ENCODE results near the gene COL4A6.
"Not testable (repeated sequence)": the region's sequence is repeated elsewhere in the genome, so short reads cannot be mapped to it uniquely, and the experiment has no call there.

The COL4A6 gene

DNA sequence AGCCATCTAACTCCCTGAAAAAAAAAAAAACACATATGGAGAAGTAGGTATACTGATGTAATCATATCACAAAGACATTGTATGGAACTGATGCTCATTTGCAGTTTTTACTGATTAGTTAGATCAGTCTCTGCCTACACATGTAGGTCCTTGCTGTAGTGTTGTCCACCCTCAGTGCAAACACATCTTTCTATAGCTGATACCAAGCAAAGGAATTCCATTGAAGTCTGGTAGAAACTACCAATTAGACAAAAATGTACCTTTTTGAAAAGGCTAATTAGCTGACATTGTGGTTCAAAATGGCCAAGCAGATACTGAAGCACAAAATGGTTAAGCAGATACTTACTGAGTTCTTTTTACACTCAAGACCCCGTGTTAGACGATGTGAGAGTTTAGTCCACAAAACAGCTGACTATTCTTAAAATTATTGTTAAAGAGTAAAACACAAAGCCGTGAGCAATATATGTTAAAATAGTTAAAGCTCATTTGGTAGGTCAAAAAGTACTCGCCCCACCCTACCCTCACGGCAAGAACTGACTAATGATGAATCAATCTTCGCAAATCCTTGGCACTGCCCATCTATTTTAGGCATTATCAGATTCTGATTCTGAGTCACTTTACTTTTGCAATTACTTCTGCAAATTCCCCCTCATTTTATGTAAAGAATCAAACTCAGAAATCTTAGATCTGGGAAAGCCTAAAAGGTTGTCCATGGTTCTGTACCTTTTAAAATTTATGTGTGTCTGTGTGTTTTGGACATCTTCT, 40.4 kb downstream of the COL4A6 start:
- H3K4me3 ChIP-seq (ENCODE audit: low read depth, low read length), result no peak overlapping the region
- H3K4me1 ChIP-seq, result no peaks in the 10 kb centered on the region

DNA sequence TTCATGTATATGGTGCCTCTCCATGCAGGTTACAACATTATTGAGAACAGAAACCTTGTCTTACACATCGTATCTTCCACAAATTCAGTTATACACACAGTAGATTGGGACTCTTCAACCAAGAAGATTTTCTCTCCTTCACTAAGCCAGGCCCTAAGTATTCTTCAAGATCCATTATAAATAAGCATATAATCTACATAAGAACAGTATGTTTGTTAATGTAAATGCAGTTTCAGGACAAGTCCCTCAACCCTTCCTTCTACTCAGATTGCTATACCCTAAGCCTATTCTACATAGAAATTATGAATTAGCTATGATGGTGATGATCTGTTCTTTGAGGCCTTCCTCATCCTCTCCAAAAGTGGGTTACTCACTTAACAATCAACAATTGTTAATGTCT, 41.2 kb downstream of the COL4A6 start:
- DNase-seq, result no peak
- Histone ChIP-seq H3K4me3 (ENCODE audit: low read depth, low read length) (no peak overlapping the region), H3K27me3 (no peaks in the 10 kb centered on the region), H3K4me1 (no peaks in the 10 kb centered on the region), H3K36me3 (no peaks in the 10 kb centered on the region), H3K9me3 (no peaks in the 10 kb centered on the region)
- TF ChIP-seq, protein P1, sequence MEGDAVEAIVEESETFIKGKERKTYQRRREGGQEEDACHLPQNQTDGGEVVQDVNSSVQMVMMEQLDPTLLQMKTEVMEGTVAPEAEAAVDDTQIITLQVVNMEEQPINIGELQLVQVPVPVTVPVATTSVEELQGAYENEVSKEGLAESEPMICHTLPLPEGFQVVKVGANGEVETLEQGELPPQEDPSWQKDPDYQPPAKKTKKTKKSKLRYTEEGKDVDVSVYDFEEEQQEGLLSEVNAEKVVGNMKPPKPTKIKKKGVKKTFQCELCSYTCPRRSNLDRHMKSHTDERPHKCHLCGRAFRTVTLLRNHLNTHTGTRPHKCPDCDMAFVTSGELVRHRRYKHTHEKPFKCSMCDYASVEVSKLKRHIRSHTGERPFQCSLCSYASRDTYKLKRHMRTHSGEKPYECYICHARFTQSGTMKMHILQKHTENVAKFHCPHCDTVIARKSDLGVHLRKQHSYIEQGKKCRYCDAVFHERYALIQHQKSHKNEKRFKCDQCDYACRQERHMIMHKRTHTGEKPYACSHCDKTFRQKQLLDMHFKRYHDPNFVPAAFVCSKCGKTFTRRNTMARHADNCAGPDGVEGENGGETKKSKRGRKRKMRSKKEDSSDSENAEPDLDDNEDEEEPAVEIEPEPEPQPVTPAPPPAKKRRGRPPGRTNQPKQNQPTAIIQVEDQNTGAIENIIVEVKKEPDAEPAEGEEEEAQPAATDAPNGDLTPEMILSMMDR (IDR thresholded peaks at IDR 0.05; ENCODE audit: low read depth, low read length), result no peak

More for the DNA sequence above, 40.4 kb downstream of the COL4A6 start:
- no peaks in the 10 kb centered on the region for H3K27me3 ChIP-seq
- no peaks in the 10 kb centered on the region for H3K36me3 ChIP-seq
- TF ChIP-seq, protein P1 (IDR thresholded peaks at IDR 0.05; ENCODE audit: low read depth, low read length), result no peak
- no peaks in the 10 kb centered on the region for H3K9me3 ChIP-seq
- DNase-seq, result no peak

DNA sequence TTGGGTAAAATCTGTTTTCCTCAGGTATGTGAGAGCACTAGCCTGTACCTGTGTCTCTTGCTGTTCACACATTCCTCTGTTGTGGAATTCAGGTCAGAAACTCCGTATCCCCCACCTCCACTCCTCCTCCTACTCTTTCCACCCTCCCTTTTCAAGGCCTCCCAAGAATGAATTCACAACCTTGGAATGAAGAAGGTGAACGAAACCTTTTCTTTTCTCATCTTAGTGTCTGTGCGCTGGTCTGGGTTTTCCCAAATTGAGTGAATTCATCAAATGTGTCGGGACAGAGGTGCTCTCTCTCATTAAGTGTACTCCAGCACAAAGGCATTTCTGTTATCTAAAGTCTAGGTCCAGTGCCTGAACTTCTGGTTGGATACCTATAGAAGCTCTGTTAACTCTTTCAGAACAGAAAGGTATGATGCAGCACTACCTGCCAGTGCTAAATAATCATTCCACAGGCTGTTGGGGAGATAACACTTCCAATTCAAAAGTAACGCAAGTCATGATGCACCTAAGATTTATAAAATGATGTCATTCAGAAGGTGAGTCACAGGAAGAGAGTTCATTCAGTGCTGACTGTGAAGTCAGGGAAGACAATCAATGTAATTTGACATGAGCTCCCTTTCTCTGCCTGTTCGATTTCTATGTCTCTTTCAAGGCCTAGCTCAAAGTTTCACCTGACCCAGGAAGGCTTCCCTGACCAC, 41.9 kb downstream of the COL4A6 start:
- Histone ChIP-seq H3K4me1 (no peaks in the 10 kb centered on the region), H3K36me3 (no peaks in the 10 kb centered on the region), H3K4me3 (ENCODE audit: low read depth, low read length) (no peak overlapping the region), H3K9me3 (no peaks in the 10 kb centered on the region), H3K27me3 (no peaks in the 10 kb centered on the region)
- no peak for DNase-seq
- TF ChIP-seq, protein P1 (IDR thresholded peaks at IDR 0.05; ENCODE audit: low read depth, low read length), result no peak

DNA sequence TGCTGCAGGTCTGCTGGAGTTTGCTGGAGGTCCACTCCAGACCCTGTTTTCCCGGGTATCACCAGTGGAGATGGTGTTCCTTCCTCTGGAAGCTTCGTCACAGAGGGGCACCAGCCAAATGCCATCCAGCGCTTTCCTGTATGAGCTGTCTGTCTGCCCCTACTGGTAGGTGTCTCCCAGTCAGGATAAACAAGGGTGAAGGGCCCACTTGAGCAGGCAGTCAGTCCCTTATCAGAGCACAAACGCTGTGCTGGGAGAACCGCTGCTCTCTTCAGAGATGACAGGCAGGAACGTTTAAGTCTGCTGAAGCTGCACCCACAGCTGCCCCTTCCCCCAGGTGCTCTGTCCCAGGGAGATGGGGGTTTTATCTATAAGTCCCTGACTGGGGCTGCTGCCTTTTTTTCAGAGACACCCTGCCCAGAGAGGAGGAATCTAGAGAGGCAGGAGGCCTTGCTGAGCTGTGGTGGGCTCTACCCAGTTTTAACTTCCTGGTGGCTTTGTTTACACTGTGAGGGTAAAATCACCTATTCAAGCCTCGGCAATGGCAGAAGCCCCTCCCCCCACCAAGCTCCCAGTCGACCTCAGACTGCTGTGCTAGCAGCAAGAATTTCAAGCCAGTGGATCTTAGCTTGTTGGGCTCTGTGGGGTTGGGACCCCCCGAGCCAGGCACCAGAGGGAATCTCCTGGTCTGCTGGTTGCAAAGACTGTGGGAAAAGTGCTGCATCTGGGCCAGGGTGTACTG, 47.1 kb downstream of the COL4A6 start:
- not testable (repeated sequence) for H3K9me3 ChIP-seq; H3K36me3 ChIP-seq; H3K27me3 ChIP-seq; H3K4me3 ChIP-seq (ENCODE audit: low read depth, low read length); H3K4me1 ChIP-seq; DNase-seq

DNA sequence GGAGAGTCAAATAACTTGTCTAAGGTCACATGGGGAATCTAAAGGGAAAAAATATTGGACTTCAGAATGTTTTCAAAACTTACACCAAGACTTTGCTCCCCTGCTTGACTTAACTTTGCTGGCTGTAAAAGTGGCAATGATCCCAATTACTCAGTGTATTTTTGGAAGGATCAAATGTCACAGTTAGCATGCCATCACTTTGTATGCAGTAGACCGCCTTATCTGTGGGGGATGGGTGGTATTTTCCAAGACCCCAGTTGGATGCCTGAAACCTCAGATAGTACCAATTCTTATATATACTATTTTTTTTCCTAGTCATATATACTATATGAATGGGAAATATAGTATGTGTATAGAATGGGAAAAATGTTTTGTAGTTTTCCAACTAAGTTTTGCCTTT, 53.4 kb downstream of the COL4A6 start:
- Histone ChIP-seq H3K9me3 (no peaks in the 10 kb centered on the region), H3K27me3 (no peaks in the 10 kb centered on the region), H3K36me3 (no peaks in the 10 kb centered on the region), H3K4me3 (ENCODE audit: low read depth, low read length) (no peak overlapping the region), H3K4me1 (no peaks in the 10 kb centered on the region)
- no peak for DNase-seq
- TF ChIP-seq, protein P1 (IDR thresholded peaks at IDR 0.05; ENCODE audit: low read depth, low read length), result no peak

DNA sequence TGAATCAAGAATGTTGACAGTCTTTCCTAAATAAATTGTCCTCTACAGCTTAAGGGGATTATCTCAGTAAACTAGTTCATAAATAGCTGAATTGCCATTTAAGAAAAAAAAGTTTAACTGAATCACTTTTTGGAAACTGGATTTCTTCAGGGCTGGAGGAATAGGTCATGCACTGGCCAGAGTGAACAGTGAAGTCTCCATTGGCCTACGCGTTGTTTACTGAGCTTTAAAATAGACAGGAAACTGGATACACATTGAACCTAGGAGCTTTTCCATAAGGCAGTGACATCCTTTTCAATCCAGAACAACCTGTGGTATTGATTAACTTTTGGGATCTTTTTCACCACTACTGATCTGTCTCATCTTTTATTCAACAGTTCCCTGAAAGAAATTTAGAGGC, 58.0 kb downstream of the COL4A6 start:
- Histone ChIP-seq H3K27me3 (no peaks in the 10 kb centered on the region), H3K4me3 (ENCODE audit: low read depth, low read length) (no peak overlapping the region), H3K9me3 (no peaks in the 10 kb centered on the region), H3K36me3 (no peaks in the 10 kb centered on the region), H3K4me1 (no peaks in the 10 kb centered on the region)
- TF ChIP-seq, protein P1 (IDR thresholded peaks at IDR 0.05; ENCODE audit: low read depth, low read length), result no peak
- DNase-seq, result no peak

DNA sequence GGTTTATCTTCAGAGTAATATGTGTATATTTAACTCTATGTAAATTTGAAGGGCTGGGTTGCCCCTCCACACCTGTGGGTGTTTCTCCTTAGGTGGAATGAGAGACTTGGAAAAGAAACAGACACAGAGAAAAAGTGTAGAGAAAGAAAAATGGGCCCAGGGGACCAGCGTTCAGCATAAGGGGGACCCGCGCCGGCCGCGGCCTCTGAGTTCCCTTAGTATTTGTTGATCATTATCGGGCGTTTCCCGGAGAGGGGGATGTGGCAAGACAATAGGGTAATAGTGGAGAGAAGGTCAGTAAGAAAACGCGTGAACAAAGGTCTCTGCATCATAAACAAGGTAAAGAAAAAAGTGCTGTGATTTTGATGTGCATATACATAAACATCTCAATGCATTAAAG, 61.4 kb downstream of the COL4A6 start:
- H3K27me3 ChIP-seq; H3K4me3 ChIP-seq (ENCODE audit: low read depth, low read length); DNase-seq; H3K36me3 ChIP-seq; H3K9me3 ChIP-seq; H3K4me1 ChIP-seq: not testable (repeated sequence)

DNA sequence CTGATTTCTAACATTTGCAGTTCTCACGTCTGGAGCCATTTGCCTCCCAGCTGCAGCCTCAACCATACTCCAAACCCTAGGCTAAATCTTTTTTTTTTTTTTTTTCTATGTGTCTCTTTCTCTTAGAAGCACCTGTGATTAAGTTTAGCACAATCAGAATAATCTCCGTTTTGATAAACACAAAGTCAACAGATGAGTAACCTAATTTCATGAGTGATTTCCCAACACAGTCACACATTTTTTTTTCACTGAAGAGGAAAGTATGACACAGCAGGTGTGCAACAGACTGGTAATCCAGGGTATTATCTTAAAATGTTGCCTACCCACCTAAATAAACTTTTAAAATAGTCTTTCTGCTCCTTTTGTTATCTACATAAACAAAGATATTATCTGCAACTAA, 62.6 kb downstream of the COL4A6 start:
- not testable (repeated sequence) for H3K9me3 ChIP-seq; H3K27me3 ChIP-seq; DNase-seq; H3K4me3 ChIP-seq (ENCODE audit: low read depth, low read length); H3K4me1 ChIP-seq; H3K36me3 ChIP-seq

Data from BE2C (cell line).